Glutamatergic neuron (in vitro differentiated cells): Measurements from ENCODE around the gene UQCR11. TPM values are rescaled to one million over a fixed set of nuclear protein-coding genes. Genes with fewer than 3 reads are reported as not detected.
A peak's percentile ranks its signal among the peaks of the same experiment; 100 is the strongest.

Experiments
- DNase-seq: peaks from one replicate; pipeline ENCODE4 v3.0.0; 2022
- H3K27ac Mint-ChIP-seq: one replicate; pipeline ENCODE4 v1.8.0; 2020; ENCODE audit warnings: mild to moderate bottlenecking, mixed read lengths, inconsistent platforms; ENCODE audit not compliant: unreplicated experiment
- H3K27me3 Mint-ChIP-seq: one replicate; pipeline ENCODE4 v1.8.0; 2020; ENCODE audit warnings: mild to moderate bottlenecking, moderate library complexity, mixed read lengths, inconsistent platforms; ENCODE audit not compliant: unreplicated experiment
- H3K36me3 Mint-ChIP-seq: one replicate; pipeline ENCODE4 v1.8.0; 2020; ENCODE audit warnings: mild to moderate bottlenecking, mixed read lengths, inconsistent platforms; ENCODE audit not compliant: unreplicated experiment
- H3K4me1 Mint-ChIP-seq: one replicate; pipeline ENCODE4 v1.8.0; 2020; ENCODE audit warnings: mild to moderate bottlenecking, low read depth, mixed read lengths, inconsistent platforms; ENCODE audit not compliant: unreplicated experiment
- H3K4me3 Mint-ChIP-seq: one replicate; pipeline ENCODE4 v1.8.0; 2020; ENCODE audit warnings: mild to moderate bottlenecking, mixed read lengths, inconsistent platforms; ENCODE audit not compliant: unreplicated experiment
- H3K9me3 Mint-ChIP-seq: one replicate; pipeline ENCODE4 v1.8.0; 2020; ENCODE audit warnings: mild to moderate bottlenecking, moderate library complexity, mixed read lengths, inconsistent platforms; ENCODE audit not compliant: unreplicated experiment
- CTCF ChIP-seq: fragments of 200-600 bp; sonication (generic); IDR thresholded peaks from one replicate; pipeline ENCODE4 v1.5.0; 2021; ENCODE audit not compliant: partially characterized antibody, unreplicated experiment
- total RNA-seq: library from RNA; stranded (reverse); fragmentation: NEBNext Ultra II Directional; extraction: Animal tissue kit (Norgen Biotek cat#: 25700); gene quantifications from one replicate; pipeline ENCODE4 v1.2.1, GENCODE V29; 2021; ENCODE audit not compliant: unreplicated experiment

The UQCR11 gene
- total RNA-seq, 1 donor from 2014 or later: 204 TPM

GRCh38 chr19:1634242-1634937 is 29.1 kb upstream of the UQCR11 start:
- no peak overlapping the region for H3K4me3 Mint-ChIP-seq
- no peak for TF ChIP-seq CTCF
- H3K9me3 Mint-ChIP-seq: peaks cover 13% of the 10 kb centered on the region
- H3K27ac Mint-ChIP-seq: no peak overlapping the region
- peaks cover 5% of the 10 kb centered on the region for H3K36me3 Mint-ChIP-seq
- peaks cover 9% of the 10 kb centered on the region for H3K27me3 Mint-ChIP-seq
- peaks cover 3% of the 10 kb centered on the region for H3K4me1 Mint-ChIP-seq
- no peak for DNase-seq

GRCh38 chr19:1633269-1633826 is 28.1 kb upstream of the UQCR11 start:
- H3K4me1 Mint-ChIP-seq: peaks cover under 1% of the 10 kb centered on the region
- peaks cover 9% of the 10 kb centered on the region for H3K27me3 Mint-ChIP-seq
- TF ChIP-seq CTCF: no peak
- no peak for DNase-seq
- H3K36me3 Mint-ChIP-seq: peaks cover under 1% of the 10 kb centered on the region
- H3K4me3 Mint-ChIP-seq: no peak overlapping the region
- H3K27ac Mint-ChIP-seq: no peak overlapping the region
- peaks cover 9% of the 10 kb centered on the region for H3K9me3 Mint-ChIP-seq

- Mint-ChIP-seq H3K27me3 (peaks cover 9% of the 10 kb centered on the region), H3K36me3 (no peaks in the 10 kb centered on the region), H3K27ac (peak overlapping the region; percentile 59), H3K4me1 (no peaks in the 10 kb centered on the region), H3K4me3 (no peak overlapping the region), H3K9me3 (peaks cover 7% of the 10 kb centered on the region)
- no peak for TF ChIP-seq CTCF
- DNase-seq: no peak
Observed at GRCh38 chr19:1632462-1633268, 27.4 kb upstream of the UQCR11 start.

- DNase-seq: no peak
- TF ChIP-seq CTCF: no peak
- Mint-ChIP-seq H3K27me3 (peaks cover 8% of the 10 kb centered on the region), H3K27ac (no peak overlapping the region), H3K36me3 (no peaks in the 10 kb centered on the region), H3K9me3 (peaks cover 6% of the 10 kb centered on the region), H3K4me1 (no peaks in the 10 kb centered on the region), H3K4me3 (no peak overlapping the region)
Observed at GRCh38 chr19:1631557-1632100, 26.4 kb upstream of the UQCR11 start.
